Gastrocnemius medialis (tissue), 4 donors: Measurements from ENCODE around the gene FIZ1. TPM values are rescaled to one million over a fixed set of nuclear protein-coding genes. Genes with fewer than 3 reads are reported as not detected.
"Not testable (repeated sequence)": the region's sequence is repeated elsewhere in the genome, so short reads cannot be mapped to it uniquely, and the experiment has no call there.

Experiments used
- ATAC-seq, 2 donors: fragments of 150-250 bp; one replicate each; pipeline ENCODE4 v1.9.1; 2016
- DNase-seq, 2 donors: peaks; one replicate each; pipeline ENCODE4 v3.0.0-alpha.2; 2019
- H3K27ac ChIP-seq, 4 donors: fragments of 200-600 bp; sonication (generic); 1 replicate in 1 of 4; 2 replicates in 3 of 4; pipeline ENCODE4 v1.5.1; 2016 to 2018; ENCODE audit warnings: mild to moderate bottlenecking in 2 of 4, moderate library complexity in 1 of 4
- H3K27me3 ChIP-seq, 3 donors: fragments of 200-600 bp; sonication (generic) in 2 of 3; 1 replicate in 1 of 3; 2 replicates in 2 of 3; pipeline versions ENCODE4 v1.5.1 to v1.6.0; 2016 to 2019; ENCODE audit warnings: mild to moderate bottlenecking in 1 of 3, moderate library complexity in 1 of 3
- H3K36me3 ChIP-seq, 2 donors: fragments of 200-600 bp; sonication (generic) in 1 of 2; one replicate each; pipeline ENCODE4 v1.5.1; 2017 to 2018
- H3K4me1 ChIP-seq, 2 donors: fragments of 200-600 bp; sonication (generic) in 1 of 2; one replicate each; pipeline ENCODE4 v1.5.1; 2016 to 2017; ENCODE audit warnings: mild to moderate bottlenecking in 2 of 2
- H3K4me3 ChIP-seq, 4 donors: fragments of 200-600 bp; sonication (generic) in 3 of 4; 1 replicate in 1 of 4; 2 replicates in 3 of 4; pipeline ENCODE4 v1.5.1; 2016 to 2019; ENCODE audit warnings: mild to moderate bottlenecking in 2 of 4
- H3K9me3 ChIP-seq, 3 donors: fragments of 200-600 bp; sonication (generic) in 2 of 3; 1 replicate in 1 of 3; 2 replicates in 2 of 3; pipeline ENCODE4 v1.5.1; 2016 to 2019
- POLR2A ChIP-seq, 2 donors: fragments of 450-650 bp; IDR thresholded peaks; one replicate each; pipeline ENCODE4 v1.6.1; 2017; ENCODE audit warnings: antibody characterized with exemption in 2 of 2, mild to moderate bottlenecking in 2 of 2, moderate library complexity in 2 of 2
- in situ Hi-C, 4 donors: fragments of 200-750 bp; cut with MboI; loops; one replicate each; pipeline versions ENCODE4 v1.15.0 to v1.8.0; 2017; ENCODE audit warnings: low sequenced_read_pairs in 4 of 4
- intact Hi-C: fragments of 100-400 bp; cut with DNase I; formaldehyde crosslinking; loops from one replicate; pipeline ENCODE4 v1.15.1; 2023; ENCODE audit warnings: low total_unique reads
- total RNA-seq, 4 donors: library from RNA; depleted of rRNA; stranded (reverse); fragments of >200 nt; gene quantifications; one replicate each; pipeline versions ENCODE4 v1.1.0 to v1.2.3, GENCODE V29; 2016
- TF ChIP-seq, protein P1 (sequence below), 5 experiments: fragments of 450-650 bp in 3 of 5; fragments of 200-600 bp in 2 of 5; sonication (generic) in 2 of 5; IDR thresholded peaks in 4 of 5; conservative IDR thresholded peaks in 1 of 5; 1 replicate in 4 of 5; 2 replicates in 1 of 5; pipeline ENCODE4 v1.5.1; 2016 to 2019; ENCODE audit warnings: antibody characterized with exemption in 5 of 5, mild to moderate bottlenecking in 3 of 5, moderate library complexity in 3 of 5

FIZ1 gene
- total RNA-seq, 4 donors from 2014 or later: 6.8 to 11.2 (median 7.4) TPM

DNA sequence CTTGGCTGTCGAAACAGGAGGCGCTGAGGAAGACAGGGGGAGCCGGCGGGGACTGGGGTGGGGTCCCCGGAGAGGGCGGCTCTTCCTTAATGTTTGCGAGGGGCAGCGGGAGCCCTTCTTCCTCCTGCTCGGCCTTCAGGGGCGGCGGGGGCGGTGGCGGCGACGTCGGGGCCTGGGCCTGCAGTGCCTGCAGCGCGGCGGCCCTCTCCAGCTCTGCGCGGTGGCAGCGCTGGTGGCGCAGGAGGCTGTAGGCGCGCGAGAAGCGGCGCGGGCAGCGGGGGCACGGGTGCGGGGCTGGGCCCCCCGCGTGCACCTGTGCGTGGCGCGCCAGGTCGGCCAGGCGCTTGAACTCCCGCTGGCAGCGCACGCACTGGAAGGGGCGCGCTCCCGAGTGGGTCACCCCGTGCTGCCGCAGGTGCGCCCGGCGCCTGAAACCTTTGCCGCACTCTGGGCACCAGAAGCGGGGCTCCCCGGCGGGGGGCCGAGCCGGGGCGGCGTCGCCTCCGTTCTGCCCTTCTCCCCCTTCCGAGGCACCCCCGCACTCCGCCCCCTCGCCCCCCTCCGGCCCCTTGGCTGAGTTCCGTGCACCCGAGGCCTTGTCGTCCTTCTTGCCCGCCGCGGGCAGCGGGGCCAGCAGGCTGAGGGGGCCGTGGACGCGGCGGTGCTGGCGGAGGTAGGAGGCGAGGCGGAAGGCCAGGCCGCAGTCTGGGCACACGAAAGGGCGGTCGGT is 21.1 kb downstream of the FIZ1 start:
- no peak for ATAC-seq
- Histone ChIP-seq H3K4me1 (peaks cover 3 to 19% of the 10 kb centered on the region in 2 donors), H3K36me3 (peaks cover 0 to 13% of the 10 kb centered on the region in 2 donors), H3K27ac (no peak overlapping the region), H3K27me3 (no peaks in the 10 kb centered on the region), H3K4me3 (no peak overlapping the region), H3K9me3 (no peaks in the 10 kb centered on the region)
- in situ Hi-C loops: no loop called here
- no peak for TF ChIP-seq POLR2A (IDR thresholded peaks at IDR 0.05)
- TF ChIP-seq, protein P1, sequence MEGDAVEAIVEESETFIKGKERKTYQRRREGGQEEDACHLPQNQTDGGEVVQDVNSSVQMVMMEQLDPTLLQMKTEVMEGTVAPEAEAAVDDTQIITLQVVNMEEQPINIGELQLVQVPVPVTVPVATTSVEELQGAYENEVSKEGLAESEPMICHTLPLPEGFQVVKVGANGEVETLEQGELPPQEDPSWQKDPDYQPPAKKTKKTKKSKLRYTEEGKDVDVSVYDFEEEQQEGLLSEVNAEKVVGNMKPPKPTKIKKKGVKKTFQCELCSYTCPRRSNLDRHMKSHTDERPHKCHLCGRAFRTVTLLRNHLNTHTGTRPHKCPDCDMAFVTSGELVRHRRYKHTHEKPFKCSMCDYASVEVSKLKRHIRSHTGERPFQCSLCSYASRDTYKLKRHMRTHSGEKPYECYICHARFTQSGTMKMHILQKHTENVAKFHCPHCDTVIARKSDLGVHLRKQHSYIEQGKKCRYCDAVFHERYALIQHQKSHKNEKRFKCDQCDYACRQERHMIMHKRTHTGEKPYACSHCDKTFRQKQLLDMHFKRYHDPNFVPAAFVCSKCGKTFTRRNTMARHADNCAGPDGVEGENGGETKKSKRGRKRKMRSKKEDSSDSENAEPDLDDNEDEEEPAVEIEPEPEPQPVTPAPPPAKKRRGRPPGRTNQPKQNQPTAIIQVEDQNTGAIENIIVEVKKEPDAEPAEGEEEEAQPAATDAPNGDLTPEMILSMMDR (IDR thresholded peaks at IDR 0.05 in 4 of 5, conservative IDR thresholded peaks at IDR 0.05 in 1 of 5): no peak
- no peak for DNase-seq
- intact Hi-C loops: no loop called here

DNA sequence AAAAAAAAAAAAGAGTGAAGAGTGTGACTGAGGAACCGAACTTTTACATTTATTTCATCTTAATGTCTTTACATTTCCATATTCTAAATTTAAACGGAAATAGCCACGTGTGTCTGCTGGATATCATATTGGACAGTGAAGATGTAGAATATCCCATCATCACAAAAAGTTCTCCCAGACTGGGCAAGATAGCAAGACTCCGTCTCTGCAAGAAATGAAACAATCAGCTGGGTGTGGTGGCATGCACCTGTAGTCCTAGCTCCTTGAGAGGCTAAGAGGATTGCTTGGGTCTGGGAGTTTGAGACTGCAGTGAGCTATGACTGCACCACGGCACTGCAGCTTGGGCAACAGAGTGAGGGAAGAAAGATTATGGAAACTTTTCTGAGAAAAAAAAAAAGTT is 22.6 kb downstream of the FIZ1 start:
- Histone ChIP-seq H3K9me3 (no peaks in the 10 kb centered on the region), H3K27ac (no peak overlapping the region), H3K4me1 (peaks cover 3 to 16% of the 10 kb centered on the region in 2 donors), H3K4me3 (no peak overlapping the region), H3K36me3 (peaks cover 0 to 13% of the 10 kb centered on the region in 2 donors), H3K27me3 (no peaks in the 10 kb centered on the region)
- DNase-seq: no peak
- in situ Hi-C loops (no loop called here), intact Hi-C loops (no loop called here)
- TF ChIP-seq, protein P1 (IDR thresholded peaks at IDR 0.05 in 4 of 5, conservative IDR thresholded peaks at IDR 0.05 in 1 of 5): no peak
- TF ChIP-seq POLR2A (IDR thresholded peaks at IDR 0.05): no peak
- no peak for ATAC-seq

DNA sequence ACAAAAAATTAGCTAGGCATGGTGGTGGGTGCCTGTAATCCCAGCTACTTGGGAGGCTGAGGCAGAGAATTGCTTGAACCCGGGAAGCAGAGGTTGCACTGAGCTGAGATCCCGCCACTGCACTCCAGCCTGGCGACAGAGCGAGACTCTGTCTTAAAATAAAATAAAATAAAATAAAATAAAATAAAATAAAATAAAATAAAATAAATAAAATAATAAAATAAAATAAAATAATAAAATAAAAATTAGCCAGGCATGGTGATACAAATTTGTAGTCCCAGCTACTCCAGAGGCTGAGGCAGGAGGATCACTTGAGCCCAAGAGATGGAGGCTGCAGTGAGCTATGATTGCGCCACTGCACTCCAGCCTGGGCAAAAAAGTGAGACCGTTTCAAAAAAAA is 25.4 kb downstream of the FIZ1 start:
- H3K27me3 ChIP-seq, in situ Hi-C loops, intact Hi-C loops, ATAC-seq, H3K4me3 ChIP-seq, H3K9me3 ChIP-seq, H3K4me1 ChIP-seq, DNase-seq, H3K27ac ChIP-seq: not testable (repeated sequence)
- peaks cover 0 to 13% of the 10 kb centered on the region in 2 donors for H3K36me3 ChIP-seq

DNA sequence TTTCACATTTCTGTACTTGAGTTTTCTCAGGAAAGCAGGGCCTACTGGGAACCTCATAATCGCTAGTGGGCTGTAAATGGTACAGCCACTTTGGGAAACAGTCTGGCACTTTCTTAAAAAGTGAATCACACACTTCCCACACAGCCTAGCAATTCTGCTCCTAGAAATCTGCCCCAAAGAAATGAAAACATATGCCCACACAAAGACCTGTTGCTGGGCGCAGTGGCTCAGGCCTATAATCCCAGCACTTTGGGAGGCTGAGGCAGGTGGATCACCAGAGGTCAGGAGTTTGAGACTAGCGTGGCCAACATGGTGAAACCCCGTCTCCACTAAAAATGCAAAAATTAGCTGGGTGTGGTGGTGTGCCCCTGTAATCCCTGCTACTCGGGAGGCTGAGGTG is 29.8 kb downstream of the FIZ1 start:
- ATAC-seq: not testable (repeated sequence)

DNA sequence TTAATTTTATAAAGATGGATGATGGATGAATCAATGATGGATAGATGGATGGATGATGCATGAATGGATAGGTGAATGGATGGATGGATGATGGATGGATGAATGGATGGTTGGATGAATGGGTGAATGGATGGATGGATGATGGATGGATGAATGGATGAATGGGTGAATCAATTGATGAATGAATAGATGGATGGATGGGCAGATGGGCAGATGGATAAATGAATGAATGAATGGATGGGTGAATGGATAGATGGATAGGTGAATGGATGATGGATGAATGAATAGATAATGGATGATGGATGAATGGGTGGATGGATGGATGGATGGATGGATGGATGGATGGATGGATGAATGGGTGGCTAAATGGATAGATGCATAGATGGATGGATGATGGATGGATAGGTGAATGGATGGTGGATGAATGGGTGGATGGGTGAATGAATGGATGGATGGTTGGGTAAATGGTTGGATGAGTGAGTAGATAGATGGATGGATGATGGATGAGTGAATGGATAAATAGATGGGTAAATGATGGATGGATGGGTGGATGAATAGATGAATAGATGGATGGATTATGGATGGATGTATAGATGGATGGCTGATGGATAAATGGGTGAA is 31.5 kb downstream of the FIZ1 start:
- Histone ChIP-seq H3K36me3 (no peaks in the 10 kb centered on the region), H3K27ac (no peak overlapping the region), H3K4me1 (peaks cover 9 to 11% of the 10 kb centered on the region in 2 donors), H3K27me3 (no peaks in the 10 kb centered on the region), H3K9me3 (no peaks in the 10 kb centered on the region), H3K4me3 (no peak overlapping the region)
- intact Hi-C loops: no loop called here
- no peak for ATAC-seq
- no peak for DNase-seq
- in situ Hi-C loops: no loop called here
- TF ChIP-seq, protein P1 (IDR thresholded peaks at IDR 0.05 in 4 of 5, conservative IDR thresholded peaks at IDR 0.05 in 1 of 5): no peak
- TF ChIP-seq POLR2A (IDR thresholded peaks at IDR 0.05): no peak

More for the DNA sequence above, 29.8 kb downstream of the FIZ1 start:
- H3K27me3 ChIP-seq, in situ Hi-C loops, H3K36me3 ChIP-seq, H3K9me3 ChIP-seq, H3K4me3 ChIP-seq, DNase-seq, H3K27ac ChIP-seq, H3K4me1 ChIP-seq, intact Hi-C loops: not testable (repeated sequence)
